HepG2 (cell line): Measurements from ENCODE around the gene TSC22D4. TPM values are rescaled to one million over a fixed set of nuclear protein-coding genes. Genes with fewer than 3 reads are reported as not detected.

Experiments
- ATAC-seq: fragments of 200-7000 bp; cut with Tn5 transposase; 3 replicates; pipeline ENCODE4 v1.9.1; 2020; ENCODE audit warnings: mild to moderate bottlenecking, moderate library complexity
- BruUV-seq: library from RNA; stranded (reverse); fragments of 400-500 nt; replicated peaks from 2 replicates; lab custom pipeline; 2021; lab: Mats Ljungman, UMichigan
- CTCF ChIA-PET: fragments of 300-600 bp; formaldehyde crosslinking; extraction: SDS; loops from one replicate; lab custom pipeline; 2021; ENCODE audit warnings: low total read pairs, inconsistent platforms, low intra/inter-chr PET ratio; lab: Yijun Ruan, JAX
- POLR2A ChIA-PET: fragments of 350-600 bp; sonication (Branson Sonifier 250); formaldehyde crosslinking; loops from one replicate; lab custom pipeline; 2020; ENCODE audit warnings: antibody characterized with exemption, inconsistent platforms; lab: Yijun Ruan, JAX
- DNase-seq: peaks from one replicate; pipeline ENCODE4 v3.0.0-alpha.2; 2015; ENCODE audit warnings: low spot score
- FAIRE-seq: peaks from 3 replicates; lab custom pipeline; 2011; peaks lifted over from hg19 to GRCh38; lab: Jason Lieb, UNC
- H2AFZ ChIP-seq: one replicate; pipeline ENCODE4 v1.6.1; 2011; ENCODE audit warnings: low read length, inconsistent platforms
- H3K27ac ChIP-seq: fragments of 300-600 bp; 3 replicates; pipeline ENCODE4 v1.8.0; 2011; ENCODE audit warnings: mixed run types, mild to moderate bottlenecking, mixed read lengths, low read length, inconsistent platforms; ENCODE audit not compliant: insufficient read depth; ENCODE audit errors: extremely low read length
- H3K27me3 ChIP-seq, 2 experiments: fragments of 200-600 bp in 1 of 2; 2 replicates in 1 of 2; 3 replicates in 1 of 2; pipeline versions ENCODE4 v1.6.0 to v1.8.0; 2011; ENCODE audit warnings: low read length in 2 of 2, mild to moderate bottlenecking in 2 of 2, moderate library complexity in 2 of 2, inconsistent platforms in 1 of 2; ENCODE audit not compliant: insufficient read depth in 2 of 2, control insufficient read depth in 1 of 2
- H3K36me3 ChIP-seq, 2 experiments: fragments of 200-600 bp in 1 of 2; replicated peaks in 1 of 2; 2 replicates in 1 of 2; 3 replicates in 1 of 2; pipeline versions ENCODE4 v1.5.1 to v1.8.0; 2011; ENCODE audit warnings: low read length in 2 of 2, inconsistent platforms in 1 of 2; ENCODE audit not compliant: insufficient read depth in 2 of 2, control insufficient read depth in 1 of 2
- H3K4me1 ChIP-seq: 2 replicates; pipeline ENCODE4 v1.5.1; 2012; ENCODE audit warnings: low read length, inconsistent platforms; ENCODE audit not compliant: insufficient read depth
- H3K4me2 ChIP-seq: 2 replicates; pipeline ENCODE4 v1.6.0; 2011; ENCODE audit warnings: low read depth, low read length, inconsistent platforms
- H3K4me3 ChIP-seq, 3 experiments: fragments of 200-600 bp in 1 of 3; sonication (generic), shearing (Covaris generic) in 1 of 3; replicated peaks in 1 of 3; 2 replicates each; pipeline ENCODE4 v1.5.1; 2011 to 2016; ENCODE audit warnings: low read length in 3 of 3, inconsistent platforms in 2 of 3, low read depth in 2 of 3, mild to moderate bottlenecking in 2 of 3, control low read depth in 1 of 3, mixed read lengths in 1 of 3; ENCODE audit not compliant: insufficient read depth in 1 of 3
- H3K79me2 ChIP-seq: one replicate; pipeline ENCODE4 v1.6.1; 2011; ENCODE audit warnings: low read length, inconsistent platforms; ENCODE audit not compliant: insufficient read depth
- H3K9ac ChIP-seq: 2 replicates; pipeline ENCODE4 v1.6.0; 2011; ENCODE audit warnings: mild to moderate bottlenecking, low read depth, low read length, inconsistent platforms; ENCODE audit not compliant: insufficient read depth
- H3K9me3 ChIP-seq: 2 replicates; pipeline ENCODE4 v1.5.1; 2012; ENCODE audit warnings: mild to moderate bottlenecking, low read length
- H4K20me1 ChIP-seq: 2 replicates; pipeline ENCODE4 v1.6.0; 2011; ENCODE audit warnings: inconsistent platforms, mild to moderate bottlenecking, low read length, moderate library complexity; ENCODE audit not compliant: insufficient read depth
- CBX2 ChIP-seq, 2 experiments: fragments of 200-600 bp in 1 of 2; sonication (generic); formaldehyde crosslinking in 1 of 2; IDR thresholded peaks; 2 replicates each; pipeline versions ENCODE4 v1.7.0 to v1.8.1; 2018 to 2022; ENCODE audit warnings: low read depth in 2 of 2, low read length in 1 of 2, mild to moderate bottlenecking in 1 of 2, missing genetic modification reagents in 1 of 2
- DMAP1 ChIP-seq: IDR thresholded peaks from 2 replicates; pipeline ENCODE4 v1.6.1; 2016
- ELF4 ChIP-seq: sonication (generic); formaldehyde crosslinking; IDR thresholded peaks from 2 replicates; pipeline ENCODE4 v1.5.0; 2020; ENCODE audit warnings: missing genetic modification reagents, mild to moderate bottlenecking, moderate library complexity, borderline replicate concordance
- HNF4G ChIP-seq, 2 experiments: sonication (generic) in 1 of 2; formaldehyde crosslinking in 1 of 2; IDR thresholded peaks; 2 replicates each; pipeline versions ENCODE4 v1.4.0 to v1.6.1; 2011 to 2020; ENCODE audit warnings: borderline replicate concordance in 2 of 2, low read depth in 2 of 2, mild to moderate bottlenecking in 2 of 2, low read length in 1 of 2, missing genetic modification reagents in 1 of 2, moderate library complexity in 1 of 2
- JUN ChIP-seq: sonication (generic); formaldehyde crosslinking; IDR thresholded peaks from 2 replicates; pipeline ENCODE4 v1.4.0; 2020; ENCODE audit warnings: mild to moderate bottlenecking, missing genetic modification reagents
- KLF9 ChIP-seq: IDR thresholded peaks from 2 replicates; pipeline ENCODE4 v1.6.1; 2016; ENCODE audit warnings: low read depth
- LRRFIP1 ChIP-seq: sonication (generic); formaldehyde crosslinking; conservative IDR thresholded peaks from 2 replicates; pipeline ENCODE4 v1.4.0; 2020; ENCODE audit warnings: missing genetic modification reagents
- MAFK ChIP-seq, 2 experiments: IDR thresholded peaks in 1 of 2; conservative IDR thresholded peaks in 1 of 2; 2 replicates each; pipeline ENCODE4 v1.6.1; 2011; ENCODE audit warnings: improper control_type of control experiment in 2 of 2, low read length in 2 of 2
- NR2F1 ChIP-seq, 2 experiments: fragments of 450-650 bp in 1 of 2; formaldehyde crosslinking in 1 of 2; IDR thresholded peaks; 2 replicates each; pipeline versions ENCODE4 v1.5.0 to v1.6.1; 2016 to 2020; ENCODE audit warnings: mild to moderate bottlenecking in 1 of 2, missing compliant biosample characterization in 1 of 2, missing genetic modification reagents in 1 of 2, moderate library complexity in 1 of 2
- SNAPC2 ChIP-seq: sonication (generic); formaldehyde crosslinking; IDR thresholded peaks from 2 replicates; pipeline ENCODE4 v1.8.1; 2022; ENCODE audit warnings: mild to moderate bottlenecking, missing genetic modification reagents
- ZNF672 ChIP-seq: sonication (generic); formaldehyde crosslinking; IDR thresholded peaks from 2 replicates; pipeline ENCODE4 v1.8.1; 2022; ENCODE audit warnings: missing genetic modification reagents
- ZNF674 ChIP-seq: sonication (generic); formaldehyde crosslinking; IDR thresholded peaks from 2 replicates; pipeline ENCODE4 v1.5.0; 2020; ENCODE audit warnings: low read depth, mild to moderate bottlenecking, missing genetic modification reagents
- WGBS: methylation state at CpG from one replicate; pipeline ENCODE4 v1.1.6; 2017; ENCODE audit warnings: low lambda C conversion rate; 5-methylcytosine and 5-hydroxymethylcytosine counted together
- in situ Hi-C: cut with HindIII; loops from 2 replicates; pipeline ENCODE4 v1.10.0; 2017; ENCODE audit warnings: low pct_unique_long_range_greater_than_20kb; ENCODE audit not compliant: extremely low pct_ligation_motif_present
- intact Hi-C: fragments of 100-400 bp; cut with micrococcal nuclease; formaldehyde crosslinking; loops from one replicate; pipeline ENCODE4 v1.10.0; 2022; ENCODE audit not compliant: unreplicated experiment
- polyA plus RNA-seq, 8 experiments: library from polyadenylated mRNA; depleted of rRNA in 3 of 8; stranded (reverse) in 7 of 8; unstranded in 1 of 8; fragments of >200 nt; fragmentation: Illumina TruSeq in 4 of 8; extraction: Trizol in 4 of 8; gene quantifications; 2 replicates each; pipeline versions ENCODE4 v1.2.1 to v1.2.3, GENCODE V29; 2011 to 2016; ENCODE audit warnings: low read depth in 4 of 8, missing spikeins in 1 of 8, mixed read lengths in 1 of 8; ENCODE audit not compliant: insufficient read depth in 1 of 8
- total RNA-seq, 5 experiments: library from RNA; depleted of rRNA; stranded (reverse); fragments of >200 nt; fragmentation: Illumina TruSeq; extraction: Trizol; gene quantifications; 2 replicates each; pipeline ENCODE4 v1.2.3, GENCODE V29; 2016; ENCODE audit warnings: low read depth in 1 of 5
- TF ChIP-seq, protein P1 (sequence below): sonication (generic); formaldehyde crosslinking; IDR thresholded peaks from 2 replicates; pipeline ENCODE4 v1.9.0; 2021; ENCODE audit warnings: missing genetic modification reagents, borderline replicate concordance
- TF ChIP-seq, protein P2 (sequence below): sonication (generic); IDR thresholded peaks from 2 replicates; pipeline ENCODE4 v1.6.1; 2016; ENCODE audit warnings: low read depth, borderline replicate concordance

TSC22D4 gene
- total and polyA plus RNA-seq, 2 of the 13 experiments (the other 11 are each of a cell fraction or from before 2014, with no cell fraction given), result 7.7 to 8.7 TPM

- Histone ChIP-seq H3K4me2 (no peak overlapping the region), H3K27ac (no peak overlapping the region), H3K79me2 (no peaks in the 10 kb centered on the region), H3K36me3 (no peaks in the 10 kb centered on the region), H3K9ac (no peak overlapping the region), H4K20me1 (no peaks in the 10 kb centered on the region), H3K9me3 (no peaks in the 10 kb centered on the region), H2AFZ (no peak overlapping the region), H3K4me1 (peaks cover 5% of the 10 kb centered on the region), H3K4me3 (no peak overlapping the region), H3K27me3 (no peaks in the 10 kb centered on the region)
- ChIA-PET POLR2A (no interaction called here), CTCF (no interaction called here)
- DNase-seq, result no peak
- no peak for FAIRE-seq
- in situ Hi-C loops, result no loop called here
- TF ChIP-seq CBX2 (IDR thresholded peaks at IDR 0.05; ENCODE audit: low read depth, low read length) (no peak), CBX2 (CRISPR knock-in tag; IDR thresholded peaks at IDR 0.05; ENCODE audit: low read depth) (no peak), JUN (no peak)
- no peak for ATAC-seq
- BruUV-seq, result no TSS peak
- 47% methylated on average over 2 of the region's 2 CpGs for WGBS
- intact Hi-C loops, result no loop called here
These were observed 42.1 kb upstream of the TSC22D4 start for GRCh38 chr7:100521076-100521475.

- DNase-seq, result no peak
- WGBS, result 3% methylated on average over 1 of the region's 1 CpG
- in situ Hi-C loops (no loop called here), intact Hi-C loops (no loop called here)
- no peak overlapping the region for H3K27ac ChIP-seq
- H3K27me3 ChIP-seq, result no peaks in the 10 kb centered on the region
- H4K20me1 ChIP-seq, result no peaks in the 10 kb centered on the region
- H3K9ac ChIP-seq, result no peak overlapping the region
- H3K79me2 ChIP-seq, result no peaks in the 10 kb centered on the region
- FAIRE-seq, result no peak
- H2AFZ ChIP-seq, result no peak overlapping the region
- no peaks in the 10 kb centered on the region for H3K9me3 ChIP-seq
- no TSS peak for BruUV-seq
- CTCF ChIA-PET, result no interaction called here
- ATAC-seq, result no peak
- H3K36me3 ChIP-seq, result no peaks in the 10 kb centered on the region
- no peak overlapping the region for H3K4me3 ChIP-seq
- H3K4me2 ChIP-seq, result no peak overlapping the region
- peaks cover 15% of the 10 kb centered on the region for H3K4me1 ChIP-seq
- POLR2A ChIA-PET, result no interaction called here
- TF ChIP-seq MAFK (conservative IDR thresholded peaks at IDR 0.05 in 1 of 2, IDR thresholded peaks at IDR 0.05 in 1 of 2; ENCODE audit: low read length in 2 of 2) (no peak), KLF9 (no peak), HNF4G (IDR thresholded peaks at IDR 0.05; ENCODE audit: borderline replicate concordance, low read depth, low read length) (no peak), HNF4G (CRISPR knock-in tag; IDR thresholded peaks at IDR 0.05; ENCODE audit: borderline replicate concordance, low read depth) (no peak), SNAPC2 (CRISPR knock-in tag) (no peak), LRRFIP1 (no peak), ZNF672 (CRISPR knock-in tag) (no peak), ZNF674 (CRISPR knock-in tag) (no peak), DMAP1 (CRISPR knock-in tag) (no peak), ELF4 (no peak), NR2F1 (CRISPR knock-in tag; IDR thresholded peaks at IDR 0.05) (no peak)
- TF ChIP-seq, protein P1, sequence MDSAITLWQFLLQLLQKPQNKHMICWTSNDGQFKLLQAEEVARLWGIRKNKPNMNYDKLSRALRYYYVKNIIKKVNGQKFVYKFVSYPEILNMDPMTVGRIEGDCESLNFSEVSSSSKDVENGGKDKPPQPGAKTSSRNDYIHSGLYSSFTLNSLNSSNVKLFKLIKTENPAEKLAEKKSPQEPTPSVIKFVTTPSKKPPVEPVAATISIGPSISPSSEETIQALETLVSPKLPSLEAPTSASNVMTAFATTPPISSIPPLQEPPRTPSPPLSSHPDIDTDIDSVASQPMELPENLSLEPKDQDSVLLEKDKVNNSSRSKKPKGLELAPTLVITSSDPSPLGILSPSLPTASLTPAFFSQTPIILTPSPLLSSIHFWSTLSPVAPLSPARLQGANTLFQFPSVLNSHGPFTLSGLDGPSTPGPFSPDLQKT (CRISPR knock-in tag), result no peak
- TF ChIP-seq, protein P2, sequence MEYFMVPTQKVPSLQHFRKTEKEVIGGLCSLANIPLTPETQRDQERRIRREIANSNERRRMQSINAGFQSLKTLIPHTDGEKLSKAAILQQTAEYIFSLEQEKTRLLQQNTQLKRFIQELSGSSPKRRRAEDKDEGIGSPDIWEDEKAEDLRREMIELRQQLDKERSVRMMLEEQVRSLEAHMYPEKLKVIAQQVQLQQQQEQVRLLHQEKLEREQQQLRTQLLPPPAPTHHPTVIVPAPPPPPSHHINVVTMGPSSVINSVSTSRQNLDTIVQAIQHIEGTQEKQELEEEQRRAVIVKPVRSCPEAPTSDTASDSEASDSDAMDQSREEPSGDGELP, result no peak
These were observed 41.1 kb upstream of the TSC22D4 start for GRCh38 chr7:100520138-100520537.
